Astrocyte (in vitro differentiated cells and primary cell): ENCODE measurements around the gene DSG2. TPM values are rescaled to one million over a fixed set of nuclear protein-coding genes. Genes with fewer than 3 reads are reported as not detected.
"Not testable (repeated sequence)": the region's sequence is repeated elsewhere in the genome, so short reads cannot be mapped to it uniquely, and the experiment has no call there.

ENCODE experiments used
- DNase-seq: peaks from one replicate; pipeline ENCODE4 v3.0.0-alpha.2; 2010; ENCODE audit warnings: low read depth
- FAIRE-seq: peaks from 2 replicates; lab custom pipeline; 2011; peaks lifted over from hg19 to GRCh38; lab: Jason Lieb, UNC
- H2AFZ ChIP-seq: 2 replicates; pipeline ENCODE4 v1.6.0; 2012; ENCODE audit warnings: low read depth, low read length, inconsistent platforms
- H3K27ac ChIP-seq: 2 replicates; pipeline ENCODE4 v1.5.1; 2011; ENCODE audit warnings: low read depth, low read length, inconsistent platforms
- H3K27me3 ChIP-seq: 2 replicates; pipeline ENCODE4 v1.6.0; 2011; ENCODE audit warnings: low read length, inconsistent platforms; ENCODE audit not compliant: insufficient read depth
- H3K36me3 ChIP-seq: 2 replicates; pipeline ENCODE4 v1.5.1; 2011; ENCODE audit warnings: low read length, inconsistent platforms; ENCODE audit not compliant: insufficient read depth
- H3K4me1 ChIP-seq: 2 replicates; pipeline ENCODE4 v1.5.1; 2011; ENCODE audit warnings: low read length, inconsistent platforms; ENCODE audit not compliant: insufficient read depth
- H3K4me2 ChIP-seq: 2 replicates; pipeline ENCODE4 v1.6.0; 2012; ENCODE audit warnings: low read length, inconsistent platforms
- H3K4me3 ChIP-seq: 2 replicates; pipeline ENCODE4 v1.5.1; 2011; ENCODE audit warnings: low read depth, mild to moderate bottlenecking, low read length, inconsistent platforms; ENCODE audit not compliant: insufficient read depth
- H3K79me2 ChIP-seq: 2 replicates; pipeline ENCODE4 v1.6.0; 2012; ENCODE audit warnings: mild to moderate bottlenecking, low read length, inconsistent platforms; ENCODE audit not compliant: insufficient read depth
- H3K9ac ChIP-seq: 2 replicates; pipeline ENCODE4 v1.6.0; 2012; ENCODE audit warnings: mild to moderate bottlenecking, low read length, inconsistent platforms
- H3K9me3 ChIP-seq: 2 replicates; pipeline ENCODE4 v1.5.1; 2012; ENCODE audit warnings: low read depth, mild to moderate bottlenecking, low read length, inconsistent platforms; ENCODE audit not compliant: insufficient read depth
- H4K20me1 ChIP-seq: 2 replicates; pipeline ENCODE4 v1.6.0; 2012; ENCODE audit warnings: low read length, inconsistent platforms; ENCODE audit not compliant: insufficient read depth
- H3K27ac Mint-ChIP-seq: one replicate; pipeline ENCODE4 v1.8.0; 2021; ENCODE audit warnings: mild to moderate bottlenecking, mixed read lengths; ENCODE audit not compliant: unreplicated experiment
- H3K27me3 Mint-ChIP-seq: one replicate; pipeline ENCODE4 v1.8.0; 2021; ENCODE audit warnings: low read depth, mixed read lengths; ENCODE audit not compliant: unreplicated experiment
- H3K36me3 Mint-ChIP-seq: one replicate; pipeline ENCODE4 v1.8.0; 2021; ENCODE audit warnings: low read depth, mixed read lengths; ENCODE audit not compliant: unreplicated experiment
- H3K4me1 Mint-ChIP-seq: one replicate; pipeline ENCODE4 v1.8.0; 2021; ENCODE audit warnings: low read depth, mixed read lengths; ENCODE audit not compliant: unreplicated experiment
- H3K4me3 Mint-ChIP-seq: one replicate; pipeline ENCODE4 v1.8.0; 2021; ENCODE audit warnings: mild to moderate bottlenecking, moderate library complexity, mixed read lengths; ENCODE audit not compliant: unreplicated experiment
- H3K9me3 Mint-ChIP-seq: one replicate; pipeline ENCODE4 v1.8.0; 2021; ENCODE audit warnings: mild to moderate bottlenecking, mixed read lengths; ENCODE audit not compliant: unreplicated experiment
- CTCF ChIP-seq: IDR thresholded peaks from 2 replicates; pipeline ENCODE4 v1.5.1; 2011; ENCODE audit warnings: low read depth, mild to moderate bottlenecking, inconsistent platforms, low read length, moderate library complexity; ENCODE audit not compliant: insufficient read depth
- EZH2 ChIP-seq: IDR thresholded peaks from 2 replicates; pipeline ENCODE4 v1.6.1; 2012; ENCODE audit warnings: mild to moderate bottlenecking, low read length, inconsistent platforms; ENCODE audit not compliant: insufficient read depth
- total RNA-seq: library from RNA; stranded (reverse); gene quantifications from 2 replicates; pipeline ENCODE4 v1.2.1, GENCODE V29; 2021

Gene DSG2
- total RNA-seq, 1 donor from 2014 or later: 154 TPM

GRCh38 chr18:31493941-31494340 lies 4.0 kb upstream of the DSG2 start:
- no peak for TF ChIP-seq CTCF
- no peak for TF ChIP-seq EZH2
- Mint-ChIP-seq H3K9me3 (no peaks in the 10 kb centered on the region), H3K27me3 (no peaks in the 10 kb centered on the region), H3K27ac (no peak overlapping the region), H3K4me3 (no peak overlapping the region), H3K4me1 (peaks cover 16% of the 10 kb centered on the region), H3K36me3 (no peaks in the 10 kb centered on the region)
- Histone ChIP-seq H3K9me3 (no peaks in the 10 kb centered on the region), H2AFZ (no peak overlapping the region), H4K20me1 (no peaks in the 10 kb centered on the region), H3K4me3 (no peak overlapping the region), H3K4me2 (no peak overlapping the region), H3K27me3 (no peaks in the 10 kb centered on the region), H3K79me2 (no peaks in the 10 kb centered on the region), H3K9ac (no peak overlapping the region), H3K36me3 (no peaks in the 10 kb centered on the region), H3K4me1 (no peaks in the 10 kb centered on the region), H3K27ac (no peak overlapping the region)
- FAIRE-seq (no peak), DNase-seq (no peak)

- not testable (repeated sequence) for DNase-seq, H3K27me3 ChIP-seq, H3K79me2 ChIP-seq, H3K4me3 ChIP-seq, H3K9me3 Mint-ChIP-seq, H3K4me1 ChIP-seq, H3K9ac ChIP-seq, FAIRE-seq, H3K36me3 Mint-ChIP-seq, H3K4me2 ChIP-seq, H3K36me3 ChIP-seq, H3K27ac Mint-ChIP-seq, H2AFZ ChIP-seq, H3K27me3 Mint-ChIP-seq, H3K27ac ChIP-seq, H3K9me3 ChIP-seq, H3K4me3 Mint-ChIP-seq, H4K20me1 ChIP-seq
- H3K4me1 Mint-ChIP-seq: peaks cover 11% of the 10 kb centered on the region
Observed at GRCh38 chr18:31494705-31495244, 3.2 kb upstream of the DSG2 start.

- Mint-ChIP-seq H3K4me3 (peak overlapping the region; percentile 78), H3K27me3 (no peaks in the 10 kb centered on the region), H3K36me3 (no peaks in the 10 kb centered on the region), H3K27ac (no peak overlapping the region), H3K4me1 (peaks cover 10% of the 10 kb centered on the region), H3K9me3 (no peaks in the 10 kb centered on the region)
- H3K27ac ChIP-seq: no peak overlapping the region
- H2AFZ ChIP-seq: peak overlapping the region; percentile 90
- peak overlapping the region; percentile 89 for H3K4me2 ChIP-seq
- H3K27me3 ChIP-seq: no peaks in the 10 kb centered on the region
- H3K9me3 ChIP-seq: no peaks in the 10 kb centered on the region
- FAIRE-seq (no peak), DNase-seq (no peak)
- TF ChIP-seq EZH2 (no peak), CTCF (no peak)
- H3K9ac ChIP-seq: peak overlapping the region; percentile 86
- H3K4me3 ChIP-seq: peak overlapping the region; percentile 73
- no peaks in the 10 kb centered on the region for H3K4me1 ChIP-seq
- no peaks in the 10 kb centered on the region for H4K20me1 ChIP-seq
- H3K36me3 ChIP-seq: no peaks in the 10 kb centered on the region
- H3K79me2 ChIP-seq: peaks cover 22% of the 10 kb centered on the region
Observed at GRCh38 chr18:31497404-31497835, 557 bp upstream of the DSG2 start.
